PC-9 (cell line): ENCODE measurements around the gene KCTD21. TPM values are rescaled to one million over a fixed set of nuclear protein-coding genes. Genes with fewer than 3 reads are reported as not detected.

Source experiments
- BruUV-seq: library from RNA; stranded (reverse); fragments of 400-500 nt; replicated peaks from 2 replicates; lab custom pipeline; 2021; lab: Mats Ljungman, UMichigan
- CTCF ChIA-PET: fragments of 300-600 bp; sonication (Branson Sonifier 250); formaldehyde crosslinking; loops from one replicate; lab custom pipeline; 2022; ENCODE audit warnings: antibody characterized with exemption; lab: Charles Lee
- POLR2A ChIA-PET: fragments of 300-600 bp; sonication (Branson Sonifier 250); formaldehyde crosslinking; loops from one replicate; lab custom pipeline; 2022; ENCODE audit warnings: antibody characterized with exemption; ENCODE audit not compliant: unreplicated experiment; lab: Charles Lee
- DNase-seq, 2 experiments: peaks; one replicate each; pipeline versions ENCODE4 v3.0.0 to v3.0.0-alpha.2; 2015 to 2022; ENCODE audit warnings: mixed read lengths in 1 of 2
- H2AFZ ChIP-seq: fragments of 200-600 bp; sonication (generic); 2 replicates; pipeline ENCODE4 v1.8.1; 2017; ENCODE audit warnings: antibody characterized with exemption
- H3F3A ChIP-seq: fragments of 200-600 bp; sonication (generic); 2 replicates; pipeline ENCODE4 v1.8.1; 2017; ENCODE audit warnings: antibody characterized with exemption, mild to moderate bottlenecking, low read depth; ENCODE audit not compliant: insufficient read depth
- H3K27ac ChIP-seq: fragments of 200-600 bp; sonication (generic); 2 replicates; pipeline ENCODE4 v1.6.1; 2016; ENCODE audit warnings: mixed run types
- H3K27me3 ChIP-seq: fragments of 200-600 bp; sonication (generic); 2 replicates; pipeline ENCODE4 v1.6.1; 2016; ENCODE audit warnings: low read depth, mixed run types; ENCODE audit not compliant: insufficient read depth
- H3K36me3 ChIP-seq: fragments of 200-600 bp; sonication (generic); 2 replicates; pipeline ENCODE4 v1.6.1; 2016; ENCODE audit warnings: low read depth, mixed run types
- H3K4me1 ChIP-seq: fragments of 200-600 bp; sonication (generic); replicated peaks from 2 replicates; pipeline ENCODE4 v1.6.1; 2016; ENCODE audit warnings: mixed run types; ENCODE audit not compliant: insufficient read depth
- H3K4me2 ChIP-seq: fragments of 200-600 bp; sonication (generic); 2 replicates; pipeline ENCODE4 v1.6.1; 2017; ENCODE audit warnings: mixed run types
- H3K4me3 ChIP-seq: fragments of 200-600 bp; sonication (generic); 2 replicates; pipeline ENCODE4 v1.6.1; 2016; ENCODE audit warnings: mixed run types
- H3K79me2 ChIP-seq: fragments of 200-600 bp; sonication (generic); 2 replicates; pipeline ENCODE4 v1.6.1; 2017; ENCODE audit warnings: low read depth, mixed run types
- H3K9me2 ChIP-seq: fragments of 200-600 bp; sonication (generic); 2 replicates; pipeline ENCODE4 v1.8.1; 2017; ENCODE audit warnings: mild to moderate bottlenecking; ENCODE audit not compliant: insufficient read depth
- H3K9me3 ChIP-seq: fragments of 200-600 bp; sonication (generic); 2 replicates; pipeline ENCODE4 v1.8.1; 2016; ENCODE audit warnings: low read depth; ENCODE audit not compliant: insufficient read depth
- H4K20me1 ChIP-seq: fragments of 200-600 bp; sonication (generic); 2 replicates; pipeline ENCODE4 v1.8.1; 2017; ENCODE audit not compliant: insufficient read depth
- CTCF ChIP-seq: fragments of 200-600 bp; sonication (generic); conservative IDR thresholded peaks from 2 replicates; pipeline ENCODE4 v1.6.1; 2017; ENCODE audit warnings: mixed run types, antibody characterized with exemption, mild to moderate bottlenecking, moderate library complexity
- EZH2 ChIP-seq: fragments of 200-600 bp; sonication (generic); IDR thresholded peaks from 2 replicates; pipeline ENCODE4 v1.8.0; 2017; ENCODE audit warnings: antibody characterized with exemption, low read depth
- intact Hi-C: fragments of 100-400 bp; cut with micrococcal nuclease; formaldehyde crosslinking; loops from one replicate; pipeline ENCODE4 v1.10.0; 2022; ENCODE audit not compliant: unreplicated experiment
- total RNA-seq: library from RNA; stranded (reverse); gene quantifications from 2 replicates; pipeline ENCODE4 v1.2.3, GENCODE V29; 2021

The KCTD21 gene
- total RNA-seq, 1 experiment from 2014 or later = 16.5 TPM

DNA sequence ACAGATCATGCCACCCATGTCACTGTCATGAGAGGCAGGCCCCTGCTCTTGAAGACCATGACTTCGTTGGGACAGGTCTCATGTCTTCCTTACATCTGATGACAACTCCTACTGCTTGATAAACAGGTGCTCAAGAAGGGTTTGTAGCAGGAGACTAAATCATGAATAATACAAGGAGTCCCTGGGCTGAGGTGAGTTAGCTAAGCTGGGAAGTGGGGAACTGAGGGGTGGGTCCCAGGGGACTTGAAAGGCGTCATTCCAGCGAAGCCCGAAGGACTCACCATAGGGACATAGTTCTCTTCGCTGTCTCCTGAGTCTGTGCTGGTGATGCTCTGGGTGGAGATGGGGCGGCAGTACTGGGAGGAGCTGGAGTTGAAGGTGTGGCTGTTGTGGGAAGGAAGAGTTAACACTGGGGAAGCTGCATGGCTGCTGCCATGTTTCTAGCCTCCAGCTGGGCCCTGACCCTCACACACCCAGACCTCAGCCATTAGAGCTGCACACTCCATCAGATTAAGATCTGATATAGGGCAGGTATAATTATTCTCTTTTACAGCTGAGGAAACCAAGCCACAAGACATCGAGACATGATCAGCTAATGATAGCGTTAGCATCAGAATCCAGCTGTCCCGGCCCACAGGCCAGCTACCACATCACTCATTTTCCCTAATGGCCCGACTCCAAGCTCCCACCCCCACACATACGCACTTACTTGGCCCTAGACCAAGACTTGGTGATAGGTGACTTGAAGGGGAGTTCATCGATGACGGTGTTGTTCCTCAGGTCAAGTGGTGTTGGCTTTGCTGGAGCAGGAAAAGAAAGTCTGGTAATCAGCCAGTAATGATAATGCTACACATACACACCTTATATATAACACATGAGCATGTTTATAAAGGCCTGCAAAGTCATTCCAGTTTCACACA, 33.2 kb upstream of the KCTD21 start:
- Histone ChIP-seq H3K27ac (no peak overlapping the region), H3K9me3 (no peaks in the 10 kb centered on the region), H3K79me2 (no peaks in the 10 kb centered on the region), H3K9me2 (no peaks in the 10 kb centered on the region), H3K4me3 (no peak overlapping the region), H3K4me1 (peaks cover 2% of the 10 kb centered on the region; the same call in 1 of the 2 replicates), H2AFZ (no peak overlapping the region), H4K20me1 (no peaks in the 10 kb centered on the region), H3K4me2 (no peak overlapping the region), H3F3A (no peaks in the 10 kb centered on the region), H3K27me3 (no peaks in the 10 kb centered on the region), H3K36me3 (0 out of 2 replicates have a peak, but pooled peaks cover 4% of the 10 kb centered on the region)
- BruUV-seq = no TSS peak
- intact Hi-C loops = no loop called here
- CTCF ChIA-PET = no interaction called here
- POLR2A ChIA-PET = no interaction called here
- TF ChIP-seq EZH2 (no peak), CTCF (no peak)
- no peak for DNase-seq

DNA sequence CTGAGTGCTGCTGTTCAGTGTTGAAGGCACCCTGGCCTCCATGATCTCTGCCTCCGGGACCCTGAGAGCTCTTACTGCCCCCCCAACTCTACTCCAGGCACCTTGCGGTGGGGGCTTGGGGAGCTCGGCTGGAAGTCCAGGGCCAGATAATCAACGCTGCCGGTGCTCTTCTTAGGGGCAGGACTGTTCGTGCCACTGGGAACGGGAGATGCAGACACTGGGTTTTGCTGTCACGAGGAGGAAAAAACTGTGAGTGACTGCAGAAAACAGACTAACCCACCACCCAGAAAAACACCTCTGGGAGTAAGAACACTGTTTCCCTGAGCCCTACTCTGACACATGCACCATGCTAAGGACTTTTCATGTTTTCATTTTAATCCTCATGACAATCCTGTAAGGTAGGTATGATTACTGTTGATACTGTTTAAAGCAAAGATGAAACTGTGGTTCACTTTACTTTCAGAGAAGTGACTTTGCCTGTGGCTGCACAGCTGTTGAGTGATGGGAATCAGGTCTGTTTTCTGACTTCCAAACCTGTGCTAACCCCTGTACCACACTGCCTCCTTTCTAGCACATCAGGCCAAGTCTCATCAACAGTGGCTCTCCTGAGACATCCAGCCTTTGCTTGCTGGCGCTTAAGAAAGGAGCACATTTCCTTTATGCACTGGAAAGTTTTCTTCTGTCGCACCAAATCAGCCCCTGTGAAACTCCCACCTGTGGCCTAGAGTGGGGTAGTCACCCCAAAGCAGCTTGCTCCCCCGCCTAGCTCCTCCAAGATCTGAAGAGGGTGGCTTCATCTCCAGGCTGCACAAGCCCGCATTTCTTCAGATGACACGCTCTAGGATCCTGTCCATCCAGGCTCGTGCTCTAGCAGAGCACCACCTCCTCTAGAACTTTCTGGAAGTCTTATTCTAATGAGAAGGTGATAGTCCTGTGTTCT, 32.1 kb upstream of the KCTD21 start:
- Histone ChIP-seq H3K4me3 (no peak overlapping the region), H3F3A (no peaks in the 10 kb centered on the region), H2AFZ (no peak overlapping the region), H3K27me3 (no peaks in the 10 kb centered on the region), H3K4me1 (peaks cover 3% of the 10 kb centered on the region; the same call in 1 of the 2 replicates), H3K36me3 (0 out of 2 replicates have a peak, but pooled peaks cover 4% of the 10 kb centered on the region), H4K20me1 (no peaks in the 10 kb centered on the region), H3K9me3 (no peaks in the 10 kb centered on the region), H3K4me2 (no peak overlapping the region), H3K79me2 (no peaks in the 10 kb centered on the region), H3K27ac (no peak overlapping the region), H3K9me2 (no peaks in the 10 kb centered on the region)
- no peak for DNase-seq
- BruUV-seq = no TSS peak
- ChIA-PET POLR2A (no interaction called here), CTCF (no interaction called here)
- TF ChIP-seq EZH2 (no peak), CTCF (no peak)
- intact Hi-C loops = no loop called here
